ENCODE results near the gene NUPR2. TPM values are rescaled to one million over a fixed set of nuclear protein-coding genes. Genes with fewer than 3 reads are reported as not detected.
"Not testable (repeated sequence)": the region's sequence is repeated elsewhere in the genome, so short reads cannot be mapped to it uniquely, and the experiment has no call there.

NUPR2 gene
- total RNA-seq, 4 donors from 2014 or later: 3.0 to 4.5 TPM; not detected in 2

- H3K27ac ChIP-seq: no peak overlapping the region
- DNase-seq (ENCODE audit: low spot score in 2 of 2): no peak
- 98% methylated on average over 8 of the region's 29 CpGs for WGBS
- no peak overlapping the region for H3K4me3 ChIP-seq
- no peaks in the 10 kb centered on the region for H3K27me3 ChIP-seq
- peaks cover 26% of the 10 kb centered on the region for H3K4me1 ChIP-seq
- no peaks in the 10 kb centered on the region for H3K9me3 ChIP-seq
- peaks cover 51% of the 10 kb centered on the region for H3K36me3 ChIP-seq
- TF ChIP-seq CTCF (IDR thresholded peaks at IDR 0.05) (no peak), POLR2A (IDR thresholded peaks at IDR 0.05) (no peak), POLR2AphosphoS5 (IDR thresholded peaks at IDR 0.05) (no peak), EP300 (IDR thresholded peaks at IDR 0.05) (no peak)
These were observed 34.4 kb downstream of the NUPR2 start for GRCh38 chr7:56081626-56082340.

- peaks cover 26% of the 10 kb centered on the region for H3K4me1 ChIP-seq
- H3K27me3 ChIP-seq; H3K4me3 ChIP-seq; H3K9me3 ChIP-seq; DNase-seq (ENCODE audit: low spot score in 2 of 2): not testable (repeated sequence)
- peak overlapping the region; percentile 40 for H3K27ac ChIP-seq
- peaks cover 53% of the 10 kb centered on the region for H3K36me3 ChIP-seq
- 94% methylated on average over 27 of the region's 28 CpGs for WGBS
These were observed 35.3 kb downstream of the NUPR2 start for GRCh38 chr7:56080726-56081435.

- TF ChIP-seq CTCF (IDR thresholded peaks at IDR 0.05) (peak; percentile 50 to 72), POLR2AphosphoS5 (IDR thresholded peaks at IDR 0.05) (no peak)
- H3K9me3 ChIP-seq: no peaks in the 10 kb centered on the region
- H3K36me3 ChIP-seq: peaks cover 44% of the 10 kb centered on the region
- peaks cover 28% of the 10 kb centered on the region for H3K4me1 ChIP-seq
- DNase-seq (ENCODE audit: low spot score in 2 of 2): peak; percentile 87 to 93
- H3K4me3 ChIP-seq: no peak overlapping the region
- H3K27ac ChIP-seq: peak overlapping the region; percentile 61
- no peaks in the 10 kb centered on the region for H3K27me3 ChIP-seq
- 49% methylated on average over 9 of the region's 12 CpGs for WGBS
These were observed 36.6 kb downstream of the NUPR2 start for GRCh38 chr7:56079450-56080185.

GRCh38 chr7:56078196-56078595 lies 38.0 kb downstream of the NUPR2 start:
- DNase-seq (ENCODE audit: low spot score in 2 of 2): peak in 1 of 2 donors; percentile 64
- Histone ChIP-seq H3K27me3 (no peaks in the 10 kb centered on the region), H3K36me3 (peaks cover 39% of the 10 kb centered on the region), H3K4me3 (no peak overlapping the region), H3K9me3 (no peaks in the 10 kb centered on the region), H3K4me1 (peaks cover 25% of the 10 kb centered on the region), H3K27ac (no peak overlapping the region)
- TF ChIP-seq POLR2A (IDR thresholded peaks at IDR 0.05): no peak
- no peak for TF ChIP-seq POLR2AphosphoS5 (IDR thresholded peaks at IDR 0.05)
- 98% methylated on average over 10 of the region's 16 CpGs for WGBS

GRCh38 chr7:56077681-56078080 lies 38.5 kb downstream of the NUPR2 start:
- Histone ChIP-seq H3K4me3 (no peak overlapping the region), H3K9me3 (no peaks in the 10 kb centered on the region), H3K36me3 (peaks cover 39% of the 10 kb centered on the region), H3K4me1 (peaks cover 22% of the 10 kb centered on the region), H3K27ac (no peak overlapping the region), H3K27me3 (no peaks in the 10 kb centered on the region)
- DNase-seq (ENCODE audit: low spot score in 2 of 2): peak in 1 of 2 donors; percentile 33
- TF ChIP-seq CTCF (IDR thresholded peaks at IDR 0.05): no peak
- TF ChIP-seq POLR2A (IDR thresholded peaks at IDR 0.05): no peak
- no peak for TF ChIP-seq POLR2AphosphoS5 (IDR thresholded peaks at IDR 0.05)
- no peak for TF ChIP-seq EP300 (IDR thresholded peaks at IDR 0.05)
- WGBS: 85% methylated on average over 3 of the region's 3 CpGs

GRCh38 chr7:56074371-56074791 lies 41.8 kb downstream of the NUPR2 start:
- Histone ChIP-seq H3K36me3 (peaks cover 53% of the 10 kb centered on the region), H3K4me1 (peaks cover 12% of the 10 kb centered on the region), H3K4me3 (no peak overlapping the region), H3K27me3 (no peaks in the 10 kb centered on the region), H3K9me3 (no peaks in the 10 kb centered on the region), H3K27ac (no peak overlapping the region)
- peak; percentile 90 for DNase-seq (ENCODE audit: low spot score in 2 of 2)
- 12% methylated on average over 19 of the region's 19 CpGs for WGBS
- TF ChIP-seq CTCF (IDR thresholded peaks at IDR 0.05): peak; percentile 85 to 90
- TF ChIP-seq POLR2A (IDR thresholded peaks at IDR 0.05): no peak
- TF ChIP-seq EP300 (IDR thresholded peaks at IDR 0.05): no peak
- no peak for TF ChIP-seq POLR2AphosphoS5 (IDR thresholded peaks at IDR 0.05)

- H3K27me3 ChIP-seq; H3K27ac ChIP-seq; DNase-seq (ENCODE audit: low spot score in 2 of 2); H3K9me3 ChIP-seq; H3K4me3 ChIP-seq: not testable (repeated sequence)
- WGBS: 97% methylated on average over 13 of the region's 13 CpGs
- Histone ChIP-seq H3K36me3 (peaks cover 48% of the 10 kb centered on the region), H3K4me1 (peaks cover 17% of the 10 kb centered on the region)
These were observed 49.8 kb downstream of the NUPR2 start for GRCh38 chr7:56066376-56066775.
